ENCODE results near the gene PARD6G.

DNA sequence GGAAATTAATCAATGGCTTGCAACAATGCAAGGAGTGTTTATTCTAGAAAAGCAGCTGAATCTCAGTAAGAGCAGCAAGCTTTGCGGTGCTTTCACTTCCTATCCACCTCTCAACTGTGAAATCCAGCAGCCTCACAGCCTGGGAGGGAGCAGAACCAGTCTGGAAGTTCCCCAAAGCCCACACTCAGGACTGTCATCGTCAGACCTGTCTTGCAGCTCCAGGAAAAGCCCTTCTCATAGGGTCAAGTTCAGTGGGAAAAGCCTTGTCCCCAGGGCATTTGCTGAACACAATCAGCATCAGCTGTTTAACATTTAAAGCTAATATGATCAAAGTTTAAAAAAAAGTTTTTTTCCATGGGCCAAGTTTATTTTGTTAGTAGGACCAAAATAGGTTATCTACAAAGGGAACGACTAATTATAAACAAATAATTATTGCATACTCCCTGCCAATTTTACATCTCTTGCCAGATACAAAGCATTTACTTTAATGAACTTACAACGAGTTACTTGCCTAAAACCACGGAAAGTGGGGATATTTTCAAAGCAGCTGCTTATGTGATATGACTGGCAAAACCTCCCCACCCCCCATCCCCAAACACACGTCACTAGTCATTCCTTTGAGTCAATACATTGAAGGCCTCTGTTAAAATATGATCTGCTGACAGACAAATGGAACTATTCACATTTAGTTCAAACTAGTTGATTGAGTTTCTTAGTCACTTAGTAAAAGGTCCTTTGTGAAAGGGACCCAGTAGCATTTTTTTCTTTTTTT lies 36.8 kb downstream of the PARD6G start:
- no peak for TF ChIP-seq POLR2A (IDR thresholded peaks at IDR 0.05)
- TF ChIP-seq, protein P1, sequence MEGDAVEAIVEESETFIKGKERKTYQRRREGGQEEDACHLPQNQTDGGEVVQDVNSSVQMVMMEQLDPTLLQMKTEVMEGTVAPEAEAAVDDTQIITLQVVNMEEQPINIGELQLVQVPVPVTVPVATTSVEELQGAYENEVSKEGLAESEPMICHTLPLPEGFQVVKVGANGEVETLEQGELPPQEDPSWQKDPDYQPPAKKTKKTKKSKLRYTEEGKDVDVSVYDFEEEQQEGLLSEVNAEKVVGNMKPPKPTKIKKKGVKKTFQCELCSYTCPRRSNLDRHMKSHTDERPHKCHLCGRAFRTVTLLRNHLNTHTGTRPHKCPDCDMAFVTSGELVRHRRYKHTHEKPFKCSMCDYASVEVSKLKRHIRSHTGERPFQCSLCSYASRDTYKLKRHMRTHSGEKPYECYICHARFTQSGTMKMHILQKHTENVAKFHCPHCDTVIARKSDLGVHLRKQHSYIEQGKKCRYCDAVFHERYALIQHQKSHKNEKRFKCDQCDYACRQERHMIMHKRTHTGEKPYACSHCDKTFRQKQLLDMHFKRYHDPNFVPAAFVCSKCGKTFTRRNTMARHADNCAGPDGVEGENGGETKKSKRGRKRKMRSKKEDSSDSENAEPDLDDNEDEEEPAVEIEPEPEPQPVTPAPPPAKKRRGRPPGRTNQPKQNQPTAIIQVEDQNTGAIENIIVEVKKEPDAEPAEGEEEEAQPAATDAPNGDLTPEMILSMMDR (IDR thresholded peaks at IDR 0.05) = no peak
